Fibroblast of pulmonary artery (primary cell): ENCODE results near the gene SNRNP70.
"Not testable (repeated sequence)": the region's sequence is repeated elsewhere in the genome, so short reads cannot be mapped to it uniquely, and the experiment has no call there.

ENCODE experiments used
- DNase-seq: peaks from one replicate; pipeline ENCODE4 v3.0.0-alpha.2; 2010; ENCODE audit warnings: low read depth
- H3K4me3 ChIP-seq: replicated peaks from 2 replicates; pipeline ENCODE4 v1.5.1; 2011; ENCODE audit warnings: low read depth, mild to moderate bottlenecking, control low read depth, low read length, moderate library complexity
- CTCF ChIP-seq: IDR thresholded peaks from 2 replicates; pipeline ENCODE4 v1.5.1; 2011; ENCODE audit warnings: mild to moderate bottlenecking, control low read depth, low read length, inconsistent platforms; ENCODE audit errors: missing control alignments

SNRNP70 gene

GRCh38 chr19:49056101-49056901 lies 28.9 kb upstream of the SNRNP70 start:
- peak; percentile 18 for TF ChIP-seq CTCF
- peak overlapping the region; percentile 57 for H3K4me3 ChIP-seq
- peak; percentile 31 for DNase-seq

GRCh38 chr19:49056902-49057596 lies 28.2 kb upstream of the SNRNP70 start:
- H3K4me3 ChIP-seq = peak overlapping the region; percentile 57
- DNase-seq = not testable (repeated sequence)

- DNase-seq = peak; percentile 47
- H3K4me3 ChIP-seq = peak within 1 kb of the TSS; percentile 57
- TF ChIP-seq CTCF = no peak
Observed at GRCh38 chr19:49057636-49058234, 27.5 kb upstream of the SNRNP70 start, which contains the start of gene CGB7. CGB7 (minus strand) TSS chr19:49057749; CDS start chr19:49055375, 2,374 bp downstream.

GRCh38 chr19:49058562-49058961 lies 26.7 kb upstream of the SNRNP70 start:
- no peak for DNase-seq
- H3K4me3 ChIP-seq = no peak overlapping the region
- TF ChIP-seq CTCF = no peak

- DNase-seq = no peak
- H3K4me3 ChIP-seq = no peak overlapping the region
- TF ChIP-seq CTCF = no peak
Observed at GRCh38 chr19:49059053-49059452, 26.2 kb upstream of the SNRNP70 start.

GRCh38 chr19:49061000-49061399 lies 24.3 kb upstream of the SNRNP70 start:
- DNase-seq = no peak
- no peak overlapping the region for H3K4me3 ChIP-seq
- no peak for TF ChIP-seq CTCF

GRCh38 chr19:49061445-49061844 lies 23.8 kb upstream of the SNRNP70 start:
- no peak for DNase-seq

More at GRCh38 chr19:49061445-49061844, 23.8 kb upstream of the SNRNP70 start:
- H3K4me3 ChIP-seq = no peak overlapping the region
- TF ChIP-seq CTCF = no peak
